ENCODE measurements around the gene TMEM87B. TPM values are rescaled to one million over a fixed set of nuclear protein-coding genes. Genes with fewer than 3 reads are reported as not detected.

The TMEM87B gene
- total and polyA plus RNA-seq, 12 donors: 8.9 to 37.5 (median 29.1) TPM

GRCh38 chr2:112129060-112129459 is 74.0 kb downstream of the TMEM87B start:
- no peaks in the 10 kb centered on the region for H3K36me3 ChIP-seq (replicated peaks in 1 of 2)
- intact Hi-C loops (cut with DNase I): loop anchor here in 1 of 2 donors (10.0 kb wide), 1 partner anchor 126 kb away; the partner anchor contains the start of gene ZC3H8
- 66 to 81% (median 78%) methylated on average over 1 of the region's 1 CpG for whole genome bisulfite sequencing, 4 donors

GRCh38 chr2:112133344-112133743 is 78.3 kb downstream of the TMEM87B start:
- Histone ChIP-seq H3K4me1 (replicated peaks in 1 of 2) (no peaks in the 10 kb centered on the region), H3K27me3 (no peaks in the 10 kb centered on the region), H3K36me3 (replicated peaks in 1 of 2) (no peaks in the 10 kb centered on the region), H3K4me3 (no peak overlapping the region), H3K9me3 (replicated peaks in 1 of 3) (no peaks in the 10 kb centered on the region), H3K27ac (no peak overlapping the region)
- TF ChIP-seq, protein P1, sequence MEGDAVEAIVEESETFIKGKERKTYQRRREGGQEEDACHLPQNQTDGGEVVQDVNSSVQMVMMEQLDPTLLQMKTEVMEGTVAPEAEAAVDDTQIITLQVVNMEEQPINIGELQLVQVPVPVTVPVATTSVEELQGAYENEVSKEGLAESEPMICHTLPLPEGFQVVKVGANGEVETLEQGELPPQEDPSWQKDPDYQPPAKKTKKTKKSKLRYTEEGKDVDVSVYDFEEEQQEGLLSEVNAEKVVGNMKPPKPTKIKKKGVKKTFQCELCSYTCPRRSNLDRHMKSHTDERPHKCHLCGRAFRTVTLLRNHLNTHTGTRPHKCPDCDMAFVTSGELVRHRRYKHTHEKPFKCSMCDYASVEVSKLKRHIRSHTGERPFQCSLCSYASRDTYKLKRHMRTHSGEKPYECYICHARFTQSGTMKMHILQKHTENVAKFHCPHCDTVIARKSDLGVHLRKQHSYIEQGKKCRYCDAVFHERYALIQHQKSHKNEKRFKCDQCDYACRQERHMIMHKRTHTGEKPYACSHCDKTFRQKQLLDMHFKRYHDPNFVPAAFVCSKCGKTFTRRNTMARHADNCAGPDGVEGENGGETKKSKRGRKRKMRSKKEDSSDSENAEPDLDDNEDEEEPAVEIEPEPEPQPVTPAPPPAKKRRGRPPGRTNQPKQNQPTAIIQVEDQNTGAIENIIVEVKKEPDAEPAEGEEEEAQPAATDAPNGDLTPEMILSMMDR (IDR thresholded peaks at IDR 0.05): no peak
- TF ChIP-seq POLR2A (IDR thresholded peaks at IDR 0.05): no peak
- intact Hi-C loops (cut with DNase I): no loop called here
- no peak for DNase-seq

More at GRCh38 chr2:112129060-112129459, 74.0 kb downstream of the TMEM87B start:
- Histone ChIP-seq H3K27me3 (no peaks in the 10 kb centered on the region), H3K27ac (no peak overlapping the region), H3K4me3 (no peak overlapping the region), H3K9me3 (replicated peaks in 1 of 3) (no peaks in the 10 kb centered on the region), H3K4me1 (replicated peaks in 1 of 2) (no peaks in the 10 kb centered on the region)
- TF ChIP-seq, protein P1 (IDR thresholded peaks at IDR 0.05): no peak
- no peak for TF ChIP-seq POLR2A (IDR thresholded peaks at IDR 0.05)
- DNase-seq: no peak

GRCh38 chr2:112134120-112134519 is 79.1 kb downstream of the TMEM87B start:
- 84 to 90% (median 88%) methylated on average over 4 of the region's 4 CpGs for WGBS, 4 donors
- DNase-seq: no peak

GRCh38 chr2:112136096-112136495 is 81.0 kb downstream of the TMEM87B start:
- Histone ChIP-seq H3K4me1 (replicated peaks in 1 of 2) (no peaks in the 10 kb centered on the region), H3K27ac (no peak overlapping the region), H3K4me3 (no peak overlapping the region), H3K9me3 (replicated peaks in 1 of 3) (no peaks in the 10 kb centered on the region), H3K36me3 (replicated peaks in 1 of 2) (no peaks in the 10 kb centered on the region), H3K27me3 (no peaks in the 10 kb centered on the region)
- no peak for DNase-seq
- intact Hi-C loops (cut with DNase I): no loop called here
- 85 to 90% (median 88%) methylated on average over 5 of the region's 5 CpGs for WGBS, 4 donors
- TF ChIP-seq, protein P1 (IDR thresholded peaks at IDR 0.05): no peak
- no peak for TF ChIP-seq POLR2A (IDR thresholded peaks at IDR 0.05)

More at GRCh38 chr2:112134120-112134519, 79.1 kb downstream of the TMEM87B start:
- H3K36me3 ChIP-seq (replicated peaks in 1 of 2): no peaks in the 10 kb centered on the region
- intact Hi-C loops (cut with DNase I): no loop called here
- TF ChIP-seq POLR2A (IDR thresholded peaks at IDR 0.05): no peak
- TF ChIP-seq, protein P1 (IDR thresholded peaks at IDR 0.05): no peak
- no peak overlapping the region for H3K27ac ChIP-seq
- H3K4me3 ChIP-seq: no peak overlapping the region
- H3K27me3 ChIP-seq: no peaks in the 10 kb centered on the region
- no peaks in the 10 kb centered on the region for H3K9me3 ChIP-seq (replicated peaks in 1 of 3)
- H3K4me1 ChIP-seq (replicated peaks in 1 of 2): no peaks in the 10 kb centered on the region

Measured in adrenal gland (tissue), 12 donors.